Lower leg skin (tissue), 3 donors: ENCODE results near the gene ARHGEF18.

ENCODE experiments used
- POLR2A ChIP-seq, 2 donors: fragments of 450-650 bp; IDR thresholded peaks; one replicate each; pipeline ENCODE4 v1.6.1; 2016 to 2017; ENCODE audit warnings: antibody characterized with exemption in 2 of 2, mild to moderate bottlenecking in 1 of 2, moderate library complexity in 1 of 2
- TF ChIP-seq, protein P1 (sequence below), 3 donors: fragments of 450-650 bp; IDR thresholded peaks; one replicate each; pipeline ENCODE4 v1.5.1; 2016; ENCODE audit warnings: antibody characterized with exemption in 3 of 3, mild to moderate bottlenecking in 3 of 3, moderate library complexity in 2 of 3

GRCh38 chr19:7349231-7349591 is 474 bp downstream of the ARHGEF18 start:
- no peak for TF ChIP-seq POLR2A (IDR thresholded peaks at IDR 0.05)
- TF ChIP-seq, protein P1, sequence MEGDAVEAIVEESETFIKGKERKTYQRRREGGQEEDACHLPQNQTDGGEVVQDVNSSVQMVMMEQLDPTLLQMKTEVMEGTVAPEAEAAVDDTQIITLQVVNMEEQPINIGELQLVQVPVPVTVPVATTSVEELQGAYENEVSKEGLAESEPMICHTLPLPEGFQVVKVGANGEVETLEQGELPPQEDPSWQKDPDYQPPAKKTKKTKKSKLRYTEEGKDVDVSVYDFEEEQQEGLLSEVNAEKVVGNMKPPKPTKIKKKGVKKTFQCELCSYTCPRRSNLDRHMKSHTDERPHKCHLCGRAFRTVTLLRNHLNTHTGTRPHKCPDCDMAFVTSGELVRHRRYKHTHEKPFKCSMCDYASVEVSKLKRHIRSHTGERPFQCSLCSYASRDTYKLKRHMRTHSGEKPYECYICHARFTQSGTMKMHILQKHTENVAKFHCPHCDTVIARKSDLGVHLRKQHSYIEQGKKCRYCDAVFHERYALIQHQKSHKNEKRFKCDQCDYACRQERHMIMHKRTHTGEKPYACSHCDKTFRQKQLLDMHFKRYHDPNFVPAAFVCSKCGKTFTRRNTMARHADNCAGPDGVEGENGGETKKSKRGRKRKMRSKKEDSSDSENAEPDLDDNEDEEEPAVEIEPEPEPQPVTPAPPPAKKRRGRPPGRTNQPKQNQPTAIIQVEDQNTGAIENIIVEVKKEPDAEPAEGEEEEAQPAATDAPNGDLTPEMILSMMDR (IDR thresholded peaks at IDR 0.05): no peak
